IMR-90 (cell line): ENCODE data around the gene NUDCD2. TPM values are rescaled to one million over a fixed set of nuclear protein-coding genes. Genes with fewer than 3 reads are reported as not detected.

Experiments used
- ATAC-seq: fragments of 200-7000 bp; cut with Tn5 transposase; 2 replicates; pipeline ENCODE4 v1.9.1; 2020; ENCODE audit warnings: low read depth, mild to moderate bottlenecking, moderate library complexity
- BruUV-seq: library from RNA; stranded (reverse); fragments of 400-500 nt; replicated peaks from 2 replicates; lab custom pipeline; 2021; lab: Mats Ljungman, UMichigan
- CTCF ChIA-PET: fragments of 300-600 bp; formaldehyde crosslinking; extraction: SDS; loops from one replicate; lab custom pipeline; 2021; ENCODE audit warnings: antibody characterized with exemption; lab: Yijun Ruan, JAX
- POLR2A ChIA-PET: fragments of 300-600 bp; sonication (Branson Sonifier 250); formaldehyde crosslinking; loops from one replicate; lab custom pipeline; 2022; ENCODE audit warnings: antibody characterized with exemption; ENCODE audit not compliant: unreplicated experiment; lab: Charles Lee
- DNase-seq: peaks from one replicate; pipeline ENCODE4 v3.0.0; 2013
- H2AFZ ChIP-seq: replicated peaks from 2 replicates; pipeline ENCODE3; 2013; ENCODE audit warnings: low read length, mild to moderate bottlenecking; ENCODE audit not compliant: poor library complexity
- H2AK5ac ChIP-seq: 2 replicates; pipeline ENCODE4 v1.6.1; 2013; ENCODE audit warnings: low read depth, low read length, inconsistent platforms
- H2AK9ac ChIP-seq: replicated peaks from 2 replicates; pipeline ENCODE3; 2013; ENCODE audit warnings: mild to moderate bottlenecking, low read depth, low read length, moderate library complexity; ENCODE audit not compliant: poor library complexity
- H2BK120ac ChIP-seq: 2 replicates; pipeline ENCODE4 v1.6.1; 2013; ENCODE audit warnings: low read depth, low read length, inconsistent platforms
- H2BK15ac ChIP-seq: 3 replicates; pipeline ENCODE4 v1.6.1; 2013; ENCODE audit warnings: low read depth, low read length, inconsistent platforms
- H2BK20ac ChIP-seq: 2 replicates; pipeline ENCODE4 v1.6.1; 2013; ENCODE audit warnings: low read depth, mild to moderate bottlenecking, inconsistent platforms, low read length, moderate library complexity
- H2BK5ac ChIP-seq: 2 replicates; pipeline ENCODE4 v1.6.1; 2013; ENCODE audit warnings: mild to moderate bottlenecking, low read depth, low read length, inconsistent platforms; ENCODE audit not compliant: poor library complexity, severe bottlenecking
- H3K14ac ChIP-seq: replicated peaks from 2 replicates; pipeline ENCODE4 v1.6.1; 2013; ENCODE audit warnings: low read depth, low read length, inconsistent platforms
- H3K18ac ChIP-seq: 2 replicates; pipeline ENCODE4 v1.6.1; 2013; ENCODE audit warnings: low read depth, low read length, control low read depth
- H3K23ac ChIP-seq: 2 replicates; pipeline ENCODE4 v1.6.1; 2013; ENCODE audit warnings: low read depth, low read length, inconsistent platforms
- H3K27ac ChIP-seq: 2 replicates; pipeline ENCODE4 v1.5.1; 2013; ENCODE audit warnings: mild to moderate bottlenecking, control low read depth, low read length; ENCODE audit not compliant: insufficient read depth
- H3K27me3 ChIP-seq: 2 replicates; pipeline ENCODE4 v1.6.1; 2013; ENCODE audit warnings: low read length; ENCODE audit not compliant: control insufficient read depth, insufficient read depth
- H3K36me3 ChIP-seq: 2 replicates; pipeline ENCODE4 v1.6.1; 2013; ENCODE audit warnings: low read length, mixed read lengths; ENCODE audit not compliant: control insufficient read depth, insufficient read depth
- H3K4ac ChIP-seq: 2 replicates; pipeline ENCODE4 v1.6.1; 2013; ENCODE audit warnings: low read depth, low read length, inconsistent platforms
- H3K4me1 ChIP-seq: 2 replicates; pipeline ENCODE4 v1.6.1; 2013; ENCODE audit warnings: low read length, mixed read lengths; ENCODE audit not compliant: control insufficient read depth, insufficient read depth
- H3K4me2 ChIP-seq: 2 replicates; pipeline ENCODE4 v1.6.1; 2013; ENCODE audit warnings: low read depth, mild to moderate bottlenecking, control low read depth, low read length, moderate library complexity
- H3K4me3 ChIP-seq: 2 replicates; pipeline ENCODE4 v1.5.1; 2013; ENCODE audit warnings: low read depth, mild to moderate bottlenecking, control low read depth, low read length, moderate library complexity; ENCODE audit not compliant: insufficient read depth
- H3K56ac ChIP-seq: 2 replicates; pipeline ENCODE4 v1.6.1; 2013; ENCODE audit warnings: low read length, inconsistent platforms; ENCODE audit not compliant: insufficient read depth; ENCODE audit errors: extremely low read depth
- H3K79me1 ChIP-seq, 2 experiments: 2 replicates each; pipeline ENCODE4 v1.6.1; 2013; ENCODE audit warnings: low read length in 2 of 2, inconsistent platforms in 1 of 2, low read depth in 1 of 2
- H3K9ac ChIP-seq: 2 replicates; pipeline ENCODE4 v1.6.1; 2013; ENCODE audit warnings: low read depth, low read length, control low read depth
- H3K9me1 ChIP-seq: 2 replicates; pipeline ENCODE4 v1.6.1; 2013; ENCODE audit warnings: low read length, inconsistent platforms; ENCODE audit not compliant: insufficient read depth
- H3K9me3 ChIP-seq: 2 replicates; pipeline ENCODE4 v1.6.1; 2013; ENCODE audit warnings: low read length; ENCODE audit not compliant: control insufficient read depth, insufficient read depth
- H4K20me1 ChIP-seq: 2 replicates; pipeline ENCODE4 v1.6.1; 2013; ENCODE audit warnings: low read length, inconsistent platforms; ENCODE audit not compliant: insufficient read depth
- H4K5ac ChIP-seq: 2 replicates; pipeline ENCODE4 v1.6.1; 2013; ENCODE audit warnings: mild to moderate bottlenecking, low read depth, low read length, control low read depth
- H4K8ac ChIP-seq, 2 experiments: 2 replicates each; pipeline ENCODE4 v1.6.1; 2013; ENCODE audit warnings: low read depth in 2 of 2, low read length in 2 of 2, control low read depth in 1 of 2, inconsistent platforms in 1 of 2
- H4K91ac ChIP-seq: 2 replicates; pipeline ENCODE4 v1.6.1; 2013; ENCODE audit warnings: low read depth, low read length, inconsistent platforms; ENCODE audit not compliant: insufficient read depth
- BHLHE40 ChIP-seq: fragments of 150-350 bp; IDR thresholded peaks from 2 replicates; pipeline ENCODE4 v1.6.1; 2016; ENCODE audit warnings: mild to moderate bottlenecking, low read depth, low read length
- CEBPB ChIP-seq: IDR thresholded peaks from 2 replicates; pipeline ENCODE4 v1.6.1; 2012; ENCODE audit warnings: low read depth, low read length, improper control_type of control experiment
- CHD1 ChIP-seq: IDR thresholded peaks from 2 replicates; pipeline ENCODE4 v1.6.1; 2012; ENCODE audit warnings: low read depth, low read length, improper control_type of control experiment
- MAFK ChIP-seq: IDR thresholded peaks from 2 replicates; pipeline ENCODE4 v1.6.1; 2012; ENCODE audit warnings: low read depth, low read length, improper control_type of control experiment
- MAZ ChIP-seq: IDR thresholded peaks from 2 replicates; pipeline ENCODE4 v1.6.1; 2012; ENCODE audit warnings: low read depth, mild to moderate bottlenecking, low read length, improper control_type of control experiment, moderate library complexity, borderline replicate concordance
- MXI1 ChIP-seq: IDR thresholded peaks from 2 replicates; pipeline ENCODE4 v1.6.1; 2012; ENCODE audit warnings: low read depth, mild to moderate bottlenecking, low read length, moderate library complexity, borderline replicate concordance
- POLR2A ChIP-seq: IDR thresholded peaks from 2 replicates; pipeline ENCODE4 v1.6.1; 2012; ENCODE audit warnings: mild to moderate bottlenecking, low read depth, low read length
- RAD21 ChIP-seq: IDR thresholded peaks from 2 replicates; pipeline ENCODE4 v1.6.1; 2012; ENCODE audit warnings: low read length, improper control_type of control experiment
- RCOR1 ChIP-seq: IDR thresholded peaks from 2 replicates; pipeline ENCODE4 v1.6.1; 2012; ENCODE audit warnings: mild to moderate bottlenecking, low read length, improper control_type of control experiment; ENCODE audit not compliant: insufficient replicate concordance
- RFX5 ChIP-seq: IDR thresholded peaks from 2 replicates; pipeline ENCODE4 v1.8.0; 2012; ENCODE audit warnings: low read depth, mild to moderate bottlenecking, low read length, moderate library complexity
- WGBS, 2 experiments: methylation state at CpG; one replicate each; pipeline versions ENCODE4 v1.1.5 to v1.1.7; 2013; ENCODE audit warnings: missing lambda C conversion rate in 2 of 2; ENCODE audit not compliant: insufficient read length in 1 of 2; ENCODE audit errors: extremely low coverage in 2 of 2; 5-methylcytosine and 5-hydroxymethylcytosine counted together
- dilution Hi-C: fragments of 300-500 bp; cut with HindIII; formaldehyde crosslinking; loops from one replicate; pipeline ENCODE4 v1.14.3; 2018; ENCODE audit warnings: low sequenced_read_pairs; ENCODE audit not compliant: unreplicated experiment
- in situ Hi-C: fragments of 300-500 bp; cut with MboI; formaldehyde crosslinking; loops from 3 replicates; pipeline ENCODE4 v1.14.3; 2019; ENCODE audit warnings: low sequenced_read_pairs, inconsistent platforms, mixed read lengths
- intact Hi-C: fragments of 100-400 bp; cut with micrococcal nuclease; formaldehyde crosslinking; loops from 2 replicates; pipeline ENCODE4 v1.10.0; 2022
- polyA plus RNA-seq, 3 experiments: library from polyadenylated mRNA; depleted of rRNA; stranded (reverse); fragments of >200 nt; gene quantifications; 2 replicates each; pipeline ENCODE4 v1.2.3, GENCODE V29; 2012; ENCODE audit warnings: low replicate concordance in 1 of 3
- total RNA-seq: library from RNA; depleted of rRNA; stranded (reverse); fragments of >200 nt; gene quantifications from 2 replicates; pipeline ENCODE4 v1.2.3, GENCODE V29; 2012

Gene NUDCD2
- total and polyA plus RNA-seq, 2 of the 4 experiments (the other 2 are of a cell fraction): 3.0 to 3.5 TPM

- no peaks in the 10 kb centered on the region for H3K4me1 ChIP-seq
- no peaks in the 10 kb centered on the region for H3K27me3 ChIP-seq
- peak within 1 kb of the TSS; percentile 35 for H4K5ac ChIP-seq
- no peaks in the 10 kb centered on the region for H3K9me1 ChIP-seq
- H4K91ac ChIP-seq: peak within 1 kb of the TSS; percentile 79
- POLR2A ChIA-PET: interaction anchor here (0.9 kb wide), 1 partner anchor 22 kb away, joined by 3 read pairs; the partner anchor contains the start of gene NUDCD2
- peak within 1 kb of the TSS; percentile 66 to 89 for H4K8ac ChIP-seq
- in situ Hi-C loops: no loop called here
- peak within 1 kb of the TSS; percentile 66 for H3K23ac ChIP-seq
- intact Hi-C loops: no loop called here
- peak within 1 kb of the TSS; percentile 37 for H3K56ac ChIP-seq
- TF ChIP-seq CEBPB (no peak), MAZ (0 out of 2 replicates have a peak, but pooled peaks have one; percentile 57), RFX5 (no peak), MXI1 (0 out of 2 replicates have a peak, but pooled peaks have one; percentile 18), BHLHE40 (no peak), MAFK (no peak), RCOR1 (no peak), CHD1 (peak; percentile 32; the same call in 1 of the 2 replicates), POLR2A (peak; percentile 97), RAD21 (no peak)
- 0% methylated on average over 11 of the region's 51 CpGs; no CpG with 5 or more reads in 1 of the 2 experiments for WGBS, 2 experiments
- peak within 1 kb of the TSS; percentile 86 for H3K27ac ChIP-seq
- H2AK9ac ChIP-seq: peak within 1 kb of the TSS; percentile 94
- peak; percentile 94 for DNase-seq
- H3K79me1 ChIP-seq: peaks cover 11 to 24% of the 10 kb centered on the region in 2 experiments
- peak within 1 kb of the TSS; percentile 82 for H3K4me2 ChIP-seq
- H2AK5ac ChIP-seq: peak within 1 kb of the TSS; percentile 63
- H2BK15ac ChIP-seq: no peak within 1 kb of the TSS; the same call in 2 of the 3 replicates
- H2BK20ac ChIP-seq: no peak within 1 kb of the TSS
- ATAC-seq: peak; percentile 96
- H3K4me3 ChIP-seq: peak within 1 kb of the TSS; percentile 93
- H3K4ac ChIP-seq: peak within 1 kb of the TSS; percentile 91
- H3K18ac ChIP-seq: peak within 1 kb of the TSS; percentile 77
- no TSS peak for BruUV-seq
- peaks cover 17% of the 10 kb centered on the region; the same call in 1 of the 2 replicates for H4K20me1 ChIP-seq
- peak within 1 kb of the TSS; percentile 82 for H3K14ac ChIP-seq
- peak within 1 kb of the TSS; percentile 83 for H3K9ac ChIP-seq
- peak within 1 kb of the TSS; percentile 94 for H2AFZ ChIP-seq
- peak within 1 kb of the TSS; percentile 87 for H2BK5ac ChIP-seq
- H2BK120ac ChIP-seq: peak within 1 kb of the TSS; percentile 69
- peaks cover 14% of the 10 kb centered on the region for H3K36me3 ChIP-seq
- CTCF ChIA-PET: interaction anchor here (0.6 to 1.5 kb wide), 2 partner anchors 29 to 651 kb away, joined by 3 to 5 read pairs; no protein-coding TSS in a partner anchor
- H3K9me3 ChIP-seq: no peaks in the 10 kb centered on the region
- dilution Hi-C loops: no loop called here
Observed at GRCh38 chr5:163437309-163438182, 22.4 kb downstream of the NUDCD2 start, which contains the start of gene CCNG1. Gene CCNG1 (plus strand): TSS chr5:163437595. CDS start chr5:163439257, 1,662 bp downstream.
